Measurements from ENCODE around the gene ARL5A.
A peak's percentile ranks its signal among the peaks of the same experiment; 100 is the strongest.

ARL5A gene

GRCh38 chr2:151783133-151783520, 45.1 kb downstream of the ARL5A start:
- TF ChIP-seq REST (IDR thresholded peaks at IDR 0.05; ENCODE audit: insufficient replicate concordance, low read depth) = no peak
- no peak for TF ChIP-seq GABPA (IDR thresholded peaks at IDR 0.05; ENCODE audit: low read depth)
- no peak for TF ChIP-seq POLR2AphosphoS5 (IDR thresholded peaks at IDR 0.05; ENCODE audit: low read depth)
- TF ChIP-seq CTCF (IDR thresholded peaks at IDR 0.05; ENCODE audit: insufficient read depth, low read length) = no peak
- no peak for TF ChIP-seq SPI1 (IDR thresholded peaks at IDR 0.05; ENCODE audit: borderline replicate concordance, low read depth)
- Histone ChIP-seq H3K4me3 (replicated peaks; ENCODE audit: insufficient read depth, low read length) (no peak overlapping the region), H3K27ac (replicated peaks) (no peak overlapping the region; the same call in 1 of the 2 replicates), H3K27me3 (ENCODE audit: insufficient read depth, poor library complexity, severe bottlenecking) (no peaks in the 10 kb centered on the region)
- no peak for DNase-seq (ENCODE audit: low read depth in 1 of 2, low spot score in 1 of 2)

GRCh38 chr2:151782378-151783132, 45.7 kb downstream of the ARL5A start:
- no peak for TF ChIP-seq GABPA (IDR thresholded peaks at IDR 0.05; ENCODE audit: low read depth)
- TF ChIP-seq CTCF (IDR thresholded peaks at IDR 0.05; ENCODE audit: insufficient read depth, low read length) = no peak
- TF ChIP-seq POLR2AphosphoS5 (IDR thresholded peaks at IDR 0.05; ENCODE audit: low read depth) = no peak
- TF ChIP-seq REST (IDR thresholded peaks at IDR 0.05; ENCODE audit: insufficient replicate concordance, low read depth) = no peak
- TF ChIP-seq SPI1 (IDR thresholded peaks at IDR 0.05; ENCODE audit: borderline replicate concordance, low read depth) = no peak
- no peaks in the 10 kb centered on the region for H3K27me3 ChIP-seq (ENCODE audit: insufficient read depth, poor library complexity, severe bottlenecking)
- no peak overlapping the region for H3K4me3 ChIP-seq (replicated peaks; ENCODE audit: insufficient read depth, low read length)
- H3K27ac ChIP-seq (replicated peaks) = no peak overlapping the region; the same call in 1 of the 2 replicates
- DNase-seq (ENCODE audit: low read depth in 1 of 2, low spot score in 1 of 2) = peak in 1 of 2 experiments; percentile 26

GRCh38 chr2:151781642-151782041, 46.6 kb downstream of the ARL5A start:
- no peak for DNase-seq (ENCODE audit: low read depth in 1 of 2, low spot score in 1 of 2)
- Histone ChIP-seq H3K4me3 (replicated peaks; ENCODE audit: insufficient read depth, low read length) (no peak overlapping the region), H3K27me3 (ENCODE audit: insufficient read depth, poor library complexity, severe bottlenecking) (no peaks in the 10 kb centered on the region), H3K27ac (replicated peaks) (no peak overlapping the region)
- TF ChIP-seq REST (IDR thresholded peaks at IDR 0.05; ENCODE audit: insufficient replicate concordance, low read depth) (no peak), CTCF (IDR thresholded peaks at IDR 0.05; ENCODE audit: insufficient read depth, low read length) (no peak), POLR2AphosphoS5 (IDR thresholded peaks at IDR 0.05; ENCODE audit: low read depth) (no peak), SPI1 (IDR thresholded peaks at IDR 0.05; ENCODE audit: borderline replicate concordance, low read depth) (no peak), GABPA (IDR thresholded peaks at IDR 0.05; ENCODE audit: low read depth) (no peak)

All from HL-60 (cell line).